HG02973 (cell line): ENCODE results near the gene SOX18.

Source experiments
- ATAC-seq: cut with Tn5 transposase; IDR thresholded peaks from one replicate; pipeline ENCODE4 v1.9.1; 2021; ENCODE audit warnings: moderate library complexity; ENCODE audit not compliant: unreplicated experiment

The SOX18 gene

DNA sequence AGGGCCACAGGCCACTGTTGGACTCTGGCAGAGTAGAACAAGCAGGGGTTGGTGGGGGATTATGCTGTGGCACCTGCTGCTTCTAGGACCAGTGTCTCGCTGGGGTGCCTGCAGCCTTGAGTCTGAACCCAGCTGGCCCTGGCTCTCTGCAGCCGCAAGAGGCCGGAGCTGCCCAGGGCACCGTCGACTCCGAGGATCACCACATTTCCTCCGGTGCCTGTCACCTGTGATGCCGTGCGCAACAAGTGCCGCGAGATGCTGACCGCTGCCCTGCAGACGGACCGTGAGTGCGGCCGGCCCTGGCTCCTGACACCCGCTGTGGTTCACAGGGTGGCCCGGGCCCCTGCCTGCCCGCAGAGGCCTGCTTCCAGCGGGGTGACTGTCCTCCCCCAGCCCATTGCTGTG is 19.8 kb upstream of the SOX18 start:
- no peak for ATAC-seq

DNA sequence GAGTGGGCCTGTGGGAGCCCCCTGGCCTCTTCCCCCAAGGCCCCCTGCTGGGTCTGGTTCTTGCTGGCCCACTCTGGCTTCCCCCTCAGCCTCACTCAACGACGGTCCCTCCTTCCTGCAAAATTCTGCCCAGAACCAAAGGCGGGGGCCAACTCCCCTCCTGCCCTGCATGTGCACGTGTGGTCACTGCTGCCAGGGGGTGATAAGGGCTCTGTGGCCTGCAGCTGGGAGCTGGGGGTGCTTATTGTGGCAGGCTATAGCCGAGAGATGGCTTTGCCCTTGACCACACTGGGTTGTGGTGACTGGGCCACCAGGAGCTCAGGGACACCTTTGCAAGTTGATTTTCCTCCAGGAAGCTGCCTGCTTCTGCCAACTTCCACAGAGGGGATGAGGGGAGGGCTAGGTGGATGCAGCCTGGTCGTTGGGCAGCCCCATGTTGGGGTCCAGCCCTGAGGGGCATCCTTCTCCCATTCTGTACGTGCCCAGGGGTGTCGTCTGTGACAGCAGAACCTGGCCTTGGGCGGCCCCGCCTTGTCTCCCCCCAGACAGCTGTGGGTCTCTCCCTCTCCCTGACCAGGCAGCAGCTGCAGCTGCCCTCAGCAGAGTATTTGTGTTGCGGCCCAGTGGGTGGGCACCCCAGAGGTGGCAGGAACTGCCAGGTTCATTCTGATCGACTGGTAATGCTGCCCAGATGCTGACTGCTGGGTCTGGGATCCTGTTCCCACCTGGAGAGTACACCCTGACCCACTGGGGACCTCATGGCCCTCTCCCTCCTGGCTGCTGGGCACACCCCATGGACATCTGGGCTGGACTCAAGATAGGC is 19.2 kb upstream of the SOX18 start:
- no peak for ATAC-seq

DNA sequence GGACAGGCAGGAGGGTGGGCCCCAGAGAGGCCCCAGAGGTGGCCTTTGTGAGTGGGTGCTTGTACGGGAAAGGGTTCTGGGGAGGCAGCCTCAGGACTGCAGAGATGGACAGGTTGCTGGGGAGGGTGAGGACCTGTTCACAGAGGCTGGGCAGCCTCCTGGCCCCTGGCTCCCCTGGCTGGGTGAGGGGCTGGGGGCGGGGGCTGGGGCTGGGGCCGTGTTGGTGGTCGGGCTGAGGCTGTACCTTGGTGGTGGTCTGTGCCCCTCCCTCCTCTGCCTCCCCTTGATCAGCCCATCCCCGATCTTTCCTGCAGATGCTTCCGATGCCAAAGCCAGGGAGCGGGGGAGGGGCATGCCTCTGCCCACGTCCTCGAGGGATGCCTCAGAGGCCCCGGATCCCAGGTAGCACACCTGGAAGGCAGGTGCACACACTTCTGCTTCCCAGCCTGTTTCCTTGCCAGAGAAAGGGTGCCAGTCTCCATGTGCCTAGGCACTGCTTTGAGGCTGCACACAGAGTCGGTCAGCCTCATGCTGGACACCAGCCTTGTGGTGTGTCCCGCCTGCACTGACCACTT is 18.4 kb upstream of the SOX18 start:
- ATAC-seq, result no peak

- ATAC-seq, result no peak
These were observed 17.7 kb upstream of the SOX18 start for GRCh38 chr20:64067005-64067632.

DNA sequence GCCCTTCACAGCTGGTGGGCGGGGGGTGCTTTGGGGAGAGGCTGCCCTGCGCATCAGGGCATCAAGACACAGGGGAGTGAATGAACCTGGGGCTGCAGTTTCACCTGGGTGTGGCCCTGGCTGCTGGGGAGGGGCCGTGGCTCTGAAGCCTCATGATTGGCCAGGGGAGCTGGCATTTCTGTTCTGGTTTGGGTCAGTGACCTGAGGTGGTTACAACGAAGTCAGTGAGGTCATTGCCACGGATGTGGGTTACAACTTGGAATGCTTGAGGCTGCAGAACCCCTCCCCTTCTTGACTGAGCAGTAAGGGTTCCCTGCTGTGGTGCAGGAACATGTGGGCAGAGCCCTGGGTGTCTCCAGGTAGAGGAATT is 16.5 kb upstream of the SOX18 start:
- ATAC-seq, result no peak

- no peak for ATAC-seq
These were observed 15.9 kb upstream of the SOX18 start for GRCh38 chr20:64065062-64065973.

DNA sequence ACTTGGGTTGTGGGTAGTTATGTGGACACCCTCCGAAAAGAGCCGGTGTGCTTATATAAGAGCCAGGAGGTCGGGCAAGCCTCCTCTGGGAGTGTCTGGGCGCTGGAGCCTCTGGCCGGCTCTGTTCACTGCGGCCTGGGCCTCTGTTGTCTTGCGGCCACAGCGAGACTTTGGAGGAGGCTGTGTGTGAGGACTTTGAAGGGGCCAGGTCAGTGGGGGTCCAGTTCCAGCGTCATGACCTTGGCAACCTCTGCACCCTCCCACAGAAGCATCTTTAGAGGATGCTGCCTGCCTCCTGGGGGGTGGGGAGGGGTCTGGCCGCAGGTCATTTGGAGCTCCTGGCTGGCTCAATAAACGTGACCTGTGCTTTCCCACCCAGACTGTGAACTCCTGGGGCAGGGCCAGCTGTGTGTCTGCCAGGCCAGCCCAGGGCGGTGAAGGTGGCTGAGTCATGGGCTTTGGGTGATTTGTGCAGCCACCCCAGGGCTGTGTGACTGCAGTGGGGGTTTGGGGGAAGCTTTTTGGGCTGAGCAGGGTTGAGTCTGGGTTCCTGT is 14.8 kb upstream of the SOX18 start:
- ATAC-seq, result no peak

- ATAC-seq, result no peak
These were observed 14.1 kb upstream of the SOX18 start for GRCh38 chr20:64063389-64064144.

GRCh38 chr20:64062596-64063388 is 13.4 kb upstream of the SOX18 start, which contains the start of gene TCEA2:
TCEA2 (plus strand) TSS chr20:64063198; CDS start chr20:64063313, 115 bp downstream.
- peak; percentile 77 for ATAC-seq

- ATAC-seq, result no peak
These were observed 12.8 kb upstream of the SOX18 start for GRCh38 chr20:64062276-64062595.

GRCh38 chr20:64058536-64058935 is 9.1 kb upstream of the SOX18 start:
- no peak for ATAC-seq

DNA sequence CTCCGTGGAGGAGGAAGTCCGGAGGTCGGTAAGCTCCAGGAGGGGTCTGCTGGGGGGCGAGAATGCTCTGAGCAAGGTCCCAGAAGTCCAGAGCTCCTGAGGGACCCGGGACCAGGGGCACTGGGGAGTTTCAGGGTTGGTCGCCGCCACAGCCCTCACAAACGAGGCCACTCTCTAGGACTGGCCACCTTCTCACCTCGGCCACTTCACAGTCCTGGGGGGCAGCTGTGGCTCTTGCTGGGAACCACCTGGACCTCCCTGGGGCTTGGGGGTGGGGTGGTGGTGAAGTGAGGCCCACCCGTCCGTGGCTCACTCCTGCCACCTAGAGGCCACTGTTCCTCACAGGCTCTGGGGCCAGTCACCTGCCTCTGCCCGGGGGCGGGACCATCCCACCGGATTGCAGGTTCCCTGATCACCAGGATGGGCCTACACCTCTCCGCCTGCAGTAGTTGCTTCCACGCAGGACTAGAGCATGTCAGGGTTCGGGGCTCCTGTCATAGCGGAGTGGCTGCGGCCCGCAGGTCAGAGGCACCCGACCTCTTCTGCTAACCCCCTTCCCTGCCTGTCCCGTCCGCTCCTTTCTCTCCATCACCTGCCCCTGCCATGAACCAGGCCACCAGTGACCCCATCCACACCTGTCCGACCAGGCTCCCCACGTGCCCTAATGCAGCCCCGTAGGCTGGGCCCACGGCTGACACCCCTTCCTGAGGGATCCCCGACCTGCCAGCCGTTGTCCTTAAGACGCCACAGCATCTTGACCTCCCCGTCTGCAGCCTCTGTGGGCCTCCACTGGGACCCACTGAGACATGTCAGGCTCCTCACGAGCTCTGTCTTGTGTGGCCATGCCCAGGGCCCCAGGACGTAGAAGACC is 8.4 kb upstream of the SOX18 start:
- no peak for ATAC-seq

- no peak for ATAC-seq
These were observed 7.6 kb upstream of the SOX18 start for GRCh38 chr20:64056889-64057627.

DNA sequence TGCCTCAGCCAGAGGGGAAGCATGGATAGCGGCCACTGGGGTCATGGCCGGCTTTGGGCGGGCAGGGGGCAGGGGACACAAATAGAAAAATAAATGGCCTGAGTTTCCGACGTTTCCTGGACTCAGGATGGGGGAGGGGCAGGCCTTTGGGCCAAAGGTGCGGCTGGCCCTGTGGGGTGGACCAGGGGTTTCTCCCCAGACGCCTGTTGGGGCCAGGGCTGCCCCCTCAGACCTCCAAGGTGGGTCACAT is 7.1 kb upstream of the SOX18 start:
- no peak for ATAC-seq

- no peak for ATAC-seq
These were observed 6.6 kb upstream of the SOX18 start for GRCh38 chr20:64055893-64056638.

DNA sequence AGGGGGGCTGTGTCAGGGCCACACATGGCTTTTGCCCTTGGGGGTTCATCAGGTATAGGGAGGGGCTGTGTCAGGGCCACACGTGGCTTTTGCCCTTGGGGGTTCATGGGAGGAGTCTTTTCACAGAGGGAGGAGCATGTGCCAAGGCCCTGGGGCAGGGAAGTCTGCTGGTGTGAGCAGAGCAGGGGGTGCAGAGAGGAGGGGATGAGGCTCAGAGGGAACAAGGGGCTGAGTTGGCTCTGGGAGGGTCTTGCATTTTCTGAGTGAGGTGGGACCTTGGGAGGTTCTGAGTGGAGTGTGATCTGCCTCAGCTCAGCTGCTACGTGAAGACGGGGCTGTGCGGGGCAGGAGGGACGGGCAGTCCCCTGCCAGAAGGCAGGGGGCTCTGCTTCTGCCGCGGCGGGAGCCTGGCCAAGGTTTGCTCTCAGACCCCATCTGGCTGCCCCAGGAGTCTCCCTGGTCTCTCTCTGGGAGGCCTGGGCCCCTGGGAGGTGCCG is 6.0 kb upstream of the SOX18 start:
- no peak for ATAC-seq
